Fibroblast of gingiva (primary cell): ENCODE results near the gene RAG2.

ENCODE experiments used
- DNase-seq: peaks from one replicate; pipeline ENCODE4 v3.0.0-alpha.2; 2011; ENCODE audit warnings: low read depth

Gene RAG2

DNA sequence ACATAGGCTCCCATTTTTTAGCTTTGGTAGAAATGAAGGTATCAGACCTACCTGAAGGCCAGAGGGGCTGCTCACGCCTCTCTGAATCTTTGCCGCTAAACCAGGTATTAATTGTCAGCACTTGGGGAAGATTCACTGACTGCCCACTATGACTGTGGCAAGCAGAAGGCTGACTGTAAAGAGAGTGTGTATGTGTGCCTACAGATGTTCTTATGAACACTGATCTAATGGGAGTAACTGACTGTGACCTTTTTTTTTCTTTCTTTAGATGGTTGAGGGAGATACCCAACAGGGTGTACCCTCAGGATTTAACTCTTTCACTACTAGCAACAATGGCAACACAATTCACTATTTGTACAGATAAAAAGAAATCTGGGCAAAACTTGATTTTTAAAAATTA lies at the start of gene RAG2:
RAG2 (minus strand) TSS at position 186 of the 400 bp plus-strand sequence. CDS start 4,068 bp downstream, outside the sequence.
- no peak for DNase-seq

DNA sequence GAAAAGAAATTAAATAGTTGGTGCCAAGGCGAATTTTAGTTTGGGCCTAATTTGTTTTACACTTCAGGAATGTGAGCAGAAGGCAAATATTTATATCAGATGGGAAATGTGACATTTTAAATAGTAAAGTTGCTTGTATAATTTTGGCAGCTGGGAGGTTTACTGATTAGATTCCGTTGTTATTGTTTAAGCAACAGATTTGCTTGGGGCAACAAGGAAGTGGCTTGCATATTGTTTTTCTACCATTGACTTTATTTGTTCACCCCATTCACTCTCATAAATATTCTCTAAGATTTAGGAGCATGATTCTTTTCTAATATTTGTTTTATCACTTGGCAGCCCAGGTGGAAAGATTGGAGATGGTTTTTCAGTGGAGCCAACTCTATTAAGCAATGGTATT lies 40.5 kb upstream of the RAG2 start:
- no peak for DNase-seq

DNA sequence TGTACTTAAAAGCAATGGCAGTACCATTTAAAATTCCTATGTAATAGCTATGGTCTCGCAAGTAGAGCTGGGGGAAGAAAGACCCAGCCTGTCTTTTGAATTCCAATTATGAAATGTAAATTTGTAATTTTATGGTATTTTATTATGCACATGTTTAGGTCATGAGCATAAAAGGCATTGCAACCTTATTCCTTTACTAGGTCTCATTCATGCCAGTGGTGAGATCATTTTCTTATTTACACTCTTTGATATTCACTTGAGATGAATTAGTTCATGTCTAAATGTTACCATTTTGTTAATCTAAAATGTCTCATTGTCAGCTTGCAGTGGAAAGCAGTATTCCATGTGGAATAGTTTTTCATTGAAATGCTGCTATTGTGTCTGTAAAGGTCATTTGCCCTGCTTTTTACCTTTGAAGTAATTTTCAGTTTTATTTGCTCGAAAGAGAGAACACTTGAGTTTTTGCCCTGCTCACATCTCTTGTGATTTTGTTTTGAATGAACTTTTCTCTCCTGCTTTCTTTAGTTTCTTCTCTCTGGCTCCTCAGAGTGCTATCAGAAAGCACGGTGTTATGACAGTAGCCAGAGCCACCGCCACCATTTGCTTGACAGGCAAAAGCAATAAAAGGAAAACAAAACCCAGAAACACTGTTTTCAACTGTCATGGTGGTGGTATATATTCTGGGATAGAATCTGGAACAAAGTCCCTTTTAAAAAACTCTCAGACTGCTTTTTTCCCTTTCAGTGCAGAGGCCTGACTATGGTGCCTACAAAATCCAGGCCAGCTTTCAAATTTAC lies 37.2 kb upstream of the RAG2 start:
- no peak for DNase-seq

DNA sequence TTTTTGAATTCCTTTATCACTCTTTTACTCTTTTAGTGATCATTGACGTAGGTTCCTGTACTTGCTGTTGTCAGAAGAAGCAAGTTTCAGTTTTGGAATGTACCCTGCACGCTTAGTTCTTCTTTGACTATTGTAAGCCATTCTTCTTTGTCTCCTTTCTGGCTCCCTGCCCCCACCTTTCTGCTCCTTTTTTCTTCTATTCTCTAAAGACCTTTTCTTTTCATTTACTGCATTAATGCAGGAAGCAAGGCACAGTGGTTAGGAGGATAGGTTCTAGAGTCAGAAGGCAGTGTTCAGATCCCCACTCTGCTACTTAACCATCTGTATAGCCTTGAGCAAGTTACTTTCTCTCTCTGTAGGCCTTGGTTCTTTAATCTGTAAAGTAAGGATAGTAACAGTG lies 33.7 kb upstream of the RAG2 start:
- DNase-seq = no peak

DNA sequence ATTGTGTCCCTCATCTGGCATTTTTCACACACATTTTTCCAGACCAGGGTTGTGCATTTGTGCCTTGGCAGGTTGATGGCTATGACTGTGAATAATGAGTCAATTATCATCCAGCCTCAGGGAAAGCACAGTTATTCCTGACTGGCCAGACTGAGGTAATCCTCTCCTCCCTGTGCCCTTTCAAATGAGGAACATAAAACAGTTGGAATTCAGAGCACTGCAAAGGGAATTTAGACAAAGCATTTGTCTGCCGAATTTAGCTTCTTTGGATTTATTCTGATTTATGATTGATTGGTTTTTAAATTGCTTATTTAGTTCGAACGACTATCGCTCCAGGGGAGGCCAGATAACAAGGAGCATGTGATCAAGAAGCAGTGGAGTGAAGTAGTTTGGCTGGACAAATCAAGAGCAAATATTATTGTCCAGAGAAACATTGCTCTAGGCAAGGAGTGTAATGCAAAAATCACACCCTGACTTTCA lies 30.8 kb upstream of the RAG2 start:
- DNase-seq = no peak

DNA sequence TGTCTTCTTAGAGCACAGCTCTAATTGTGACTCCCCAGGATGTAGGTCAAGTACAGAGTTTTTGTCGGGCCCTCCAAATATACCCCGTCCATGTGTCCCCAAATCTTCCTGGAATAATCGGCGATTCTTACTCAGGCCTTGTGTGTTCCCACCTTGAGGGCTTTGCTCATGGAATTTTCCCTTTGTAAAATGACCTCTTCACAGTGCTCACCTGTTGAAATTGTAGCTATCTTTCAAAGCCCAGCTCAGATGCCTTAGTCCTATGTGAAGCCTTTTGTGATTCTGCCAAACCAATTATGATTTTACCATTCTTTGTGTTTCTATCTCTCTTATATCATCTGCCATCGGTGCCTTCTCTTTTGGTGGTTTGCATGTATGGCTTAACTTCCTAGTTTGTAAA lies 30.1 kb upstream of the RAG2 start:
- DNase-seq = no peak

DNA sequence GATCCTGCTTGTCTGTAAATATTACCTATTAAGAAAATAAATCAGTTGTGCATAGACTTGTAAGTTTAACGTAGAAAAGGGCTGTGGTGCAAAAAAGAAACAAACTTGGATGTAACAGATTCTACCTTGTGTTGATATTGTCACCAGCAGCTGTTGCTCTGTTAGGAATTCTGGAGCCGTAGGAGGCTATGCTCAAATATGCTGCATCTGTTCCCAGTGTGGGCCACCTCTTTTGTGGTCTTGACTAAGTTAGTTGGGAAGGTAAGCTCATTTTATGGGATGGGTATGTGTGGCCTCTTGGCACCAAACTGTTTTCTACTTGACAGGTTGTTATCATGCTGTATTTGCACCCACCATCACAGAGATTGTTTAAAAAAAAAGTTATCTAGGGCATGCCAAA lies 29.4 kb upstream of the RAG2 start:
- DNase-seq = no peak

DNA sequence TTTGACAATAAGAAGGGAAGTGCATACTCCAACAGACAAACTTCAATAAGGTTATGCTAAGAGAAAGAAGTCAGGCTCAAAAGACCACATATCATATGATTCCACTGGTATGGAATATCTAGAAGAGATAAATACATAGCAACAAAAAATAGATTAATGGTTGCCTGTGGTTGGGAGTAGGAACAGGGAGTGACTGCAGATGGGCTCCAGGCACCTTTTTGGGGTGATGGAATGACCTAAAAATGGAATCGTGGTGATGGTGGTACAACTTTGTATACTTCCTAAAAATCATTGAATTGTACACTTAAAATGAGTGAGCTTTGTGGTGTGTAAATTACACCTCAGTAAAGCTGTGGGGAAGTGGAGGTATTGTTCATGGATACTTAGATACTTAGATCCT lies 29.0 kb upstream of the RAG2 start:
- DNase-seq = no peak

DNA sequence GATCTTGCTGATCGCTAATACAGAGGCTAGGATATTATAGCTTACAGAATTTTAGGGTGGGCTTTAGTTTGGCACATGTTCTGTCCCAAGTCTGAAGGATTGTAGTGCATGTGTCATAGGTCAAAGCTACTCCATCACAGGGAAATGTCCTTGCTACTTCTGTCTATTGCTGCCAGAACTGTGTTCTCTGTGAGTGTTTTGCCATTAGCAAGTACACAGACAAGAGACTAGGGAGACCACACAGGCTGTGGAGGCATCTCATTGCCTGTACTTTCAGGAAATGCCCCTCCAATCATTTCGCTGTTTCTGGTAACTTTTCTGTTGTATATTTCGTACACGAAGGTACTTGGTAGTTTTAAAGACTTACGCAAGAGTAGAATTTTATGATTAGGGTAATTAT lies 25.5 kb upstream of the RAG2 start:
- no peak for DNase-seq

DNA sequence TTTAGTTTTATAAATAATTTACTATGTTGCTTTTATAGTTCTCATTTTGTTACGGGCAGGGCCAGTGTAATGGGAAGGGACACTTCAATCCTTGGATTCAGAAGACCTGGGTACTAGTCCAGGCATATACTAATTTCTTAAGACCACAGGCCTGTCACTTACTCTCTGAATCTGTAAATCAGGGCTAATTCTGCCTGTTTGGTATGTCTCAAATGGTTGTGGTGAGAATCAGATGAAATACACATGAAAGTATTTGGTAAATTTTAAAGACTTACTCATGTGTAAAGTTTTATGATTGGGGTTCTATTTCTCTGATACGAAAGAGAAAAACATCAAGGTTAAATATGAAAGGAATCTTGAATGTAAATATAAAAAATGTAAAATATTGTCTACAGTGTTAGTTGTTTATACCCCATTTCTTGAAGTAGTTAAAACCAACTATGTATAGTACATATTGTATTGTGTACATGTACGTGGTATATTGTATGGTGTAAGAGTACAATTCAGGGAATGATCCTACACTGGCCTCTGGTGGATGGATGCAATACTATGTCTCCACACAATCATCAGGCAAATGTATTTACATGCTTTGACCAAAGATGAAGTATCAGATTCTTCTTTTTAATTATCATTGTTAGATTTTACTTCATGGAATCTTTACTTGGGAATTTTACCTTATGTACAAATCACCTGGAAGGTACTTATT lies 24.5 kb upstream of the RAG2 start:
- peak; percentile 14 for DNase-seq

DNA sequence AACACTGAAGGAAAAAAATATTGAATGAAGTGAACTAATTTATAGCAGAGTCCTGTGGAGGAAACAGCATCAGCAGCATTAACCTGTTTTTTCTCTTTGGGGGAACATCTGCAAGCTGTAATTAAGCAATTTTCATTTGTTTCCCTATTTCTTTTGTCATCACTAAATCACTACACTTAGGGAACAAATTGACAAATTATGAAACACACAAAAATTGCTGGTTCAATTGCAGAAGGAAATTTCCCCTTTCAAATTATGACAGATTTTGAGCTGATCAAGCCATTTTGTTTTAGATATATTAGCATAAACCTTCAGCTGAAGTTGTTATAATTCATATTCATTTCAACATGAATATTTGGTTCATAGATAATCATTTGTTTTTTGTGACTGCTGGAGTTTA lies 22.2 kb upstream of the RAG2 start:
- no peak for DNase-seq

DNA sequence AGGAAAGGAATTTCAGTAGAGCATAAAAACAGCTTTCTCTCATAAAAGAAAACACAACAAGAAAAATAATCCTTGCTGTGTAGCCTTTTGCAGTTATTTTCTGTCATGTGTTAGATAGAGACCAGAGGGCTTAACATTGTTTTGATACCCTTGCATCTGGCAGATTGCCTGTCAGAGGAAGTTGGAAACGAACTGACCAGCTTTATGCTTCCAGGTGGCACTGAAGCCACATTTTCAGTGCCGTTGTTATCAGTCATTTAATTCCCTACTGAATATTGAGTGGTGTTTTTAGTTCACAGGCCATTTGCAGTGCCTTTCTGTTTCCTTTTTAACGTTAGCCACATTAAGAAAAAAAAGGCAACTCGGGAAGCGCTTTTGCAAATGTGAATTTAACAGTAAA lies 21.5 kb upstream of the RAG2 start:
- no peak for DNase-seq

DNA sequence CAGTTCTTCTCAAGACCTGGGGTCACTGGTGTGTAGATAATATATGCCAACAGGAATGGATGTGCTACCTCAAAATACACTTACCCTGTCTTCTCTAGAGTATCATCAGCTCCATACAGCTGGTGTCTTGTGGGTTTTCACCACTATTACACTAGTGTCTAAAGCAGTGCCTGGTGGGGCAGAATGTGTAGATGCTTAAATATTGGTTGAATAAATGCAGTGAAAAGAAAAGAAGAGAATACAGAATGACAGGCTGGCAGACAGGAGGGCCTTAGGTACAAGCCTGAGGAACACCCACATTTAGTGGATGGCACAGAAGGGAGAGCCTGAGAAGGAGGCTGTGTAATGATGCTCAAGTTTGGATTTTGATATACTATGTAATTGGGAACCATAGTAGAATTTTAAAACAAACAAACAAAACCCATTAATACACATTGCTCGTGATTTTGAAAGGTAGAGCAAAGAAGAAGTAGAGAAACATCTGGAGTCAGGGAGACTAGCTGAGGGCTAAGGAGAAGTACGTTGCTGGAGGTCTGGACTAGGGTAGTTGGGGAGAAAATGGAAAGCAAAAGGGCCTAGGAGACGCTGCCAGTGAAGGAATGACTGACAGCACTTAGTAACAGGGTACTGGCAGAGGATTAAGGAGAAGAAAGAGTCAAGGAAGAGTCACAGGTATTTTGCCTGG lies 20.5 kb upstream of the RAG2 start:
- DNase-seq = no peak

DNA sequence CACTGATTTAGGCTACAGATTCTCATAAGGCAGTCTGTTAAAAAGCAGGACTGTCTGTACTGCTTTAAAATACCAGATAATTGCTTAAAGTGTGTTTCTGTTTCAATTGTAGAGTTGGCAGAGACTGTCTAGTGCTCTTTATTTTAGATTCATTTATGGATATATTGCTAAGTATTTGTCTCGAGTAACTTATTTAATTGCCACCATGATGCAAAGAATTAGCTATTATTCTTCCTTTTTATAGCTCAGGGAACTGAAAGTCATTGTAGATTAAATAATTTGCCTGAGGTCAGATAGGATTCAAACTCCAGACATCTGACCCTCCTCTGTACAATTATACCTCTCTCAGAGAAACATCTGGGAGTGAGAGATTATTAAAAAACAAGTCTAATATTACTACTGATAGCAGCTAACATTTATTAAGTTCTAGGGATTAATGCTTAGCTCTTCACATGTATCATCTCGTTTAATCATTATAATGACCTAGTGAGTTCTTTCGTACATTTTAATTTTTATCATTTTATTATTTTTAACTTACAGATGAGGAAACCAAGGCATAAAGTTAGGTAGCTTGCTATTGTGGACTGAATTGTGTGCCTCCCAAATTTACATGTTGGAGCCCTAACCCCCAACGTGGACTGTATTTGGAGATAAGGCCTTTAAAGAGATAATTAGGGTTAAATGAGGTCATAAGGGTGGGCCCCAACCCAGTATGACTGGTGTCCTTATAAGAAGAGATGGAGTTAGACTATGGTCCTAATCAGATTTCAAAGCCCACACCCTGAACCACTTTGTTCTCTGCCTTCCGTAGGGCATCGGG lies 19.7 kb upstream of the RAG2 start:
- DNase-seq = no peak

DNA sequence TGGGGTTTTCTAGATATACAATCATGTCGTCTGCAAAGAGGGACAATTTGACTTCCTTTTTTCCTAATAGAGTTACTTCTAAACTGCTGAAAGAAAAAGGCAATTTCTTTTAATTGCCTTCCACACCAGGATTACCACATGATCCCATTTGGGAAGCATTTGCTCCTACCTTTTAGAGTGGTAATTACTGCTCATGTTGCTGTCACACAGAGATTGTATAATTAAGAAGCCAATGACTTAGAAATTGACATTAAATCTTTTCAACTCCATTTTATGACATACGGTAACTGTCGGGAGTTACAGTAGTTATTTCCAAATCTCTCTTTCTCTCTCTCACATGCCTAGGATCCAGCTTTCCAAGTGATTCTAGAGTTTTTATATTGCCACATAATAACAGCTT lies 17.8 kb upstream of the RAG2 start:
- DNase-seq = no peak

DNA sequence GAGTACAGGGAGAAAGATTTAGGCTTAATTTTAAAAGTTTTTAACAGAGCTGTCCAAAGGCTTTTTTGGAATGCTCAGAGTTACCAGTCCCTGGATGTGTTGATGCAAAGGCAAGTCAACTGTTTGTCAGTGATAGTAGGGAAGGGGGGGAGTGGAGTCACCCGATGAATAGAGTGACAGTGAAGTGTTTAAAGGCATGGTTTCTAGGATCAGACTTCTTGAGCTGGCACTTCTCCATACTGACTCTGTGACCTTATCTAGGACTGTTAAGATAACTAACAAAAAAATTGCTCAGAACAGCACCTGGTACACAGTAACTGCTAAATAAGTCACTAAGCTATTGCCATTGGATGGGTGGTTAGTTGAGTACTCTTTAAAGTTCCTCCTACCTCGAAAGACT lies 11.3 kb upstream of the RAG2 start:
- DNase-seq = no peak

DNA sequence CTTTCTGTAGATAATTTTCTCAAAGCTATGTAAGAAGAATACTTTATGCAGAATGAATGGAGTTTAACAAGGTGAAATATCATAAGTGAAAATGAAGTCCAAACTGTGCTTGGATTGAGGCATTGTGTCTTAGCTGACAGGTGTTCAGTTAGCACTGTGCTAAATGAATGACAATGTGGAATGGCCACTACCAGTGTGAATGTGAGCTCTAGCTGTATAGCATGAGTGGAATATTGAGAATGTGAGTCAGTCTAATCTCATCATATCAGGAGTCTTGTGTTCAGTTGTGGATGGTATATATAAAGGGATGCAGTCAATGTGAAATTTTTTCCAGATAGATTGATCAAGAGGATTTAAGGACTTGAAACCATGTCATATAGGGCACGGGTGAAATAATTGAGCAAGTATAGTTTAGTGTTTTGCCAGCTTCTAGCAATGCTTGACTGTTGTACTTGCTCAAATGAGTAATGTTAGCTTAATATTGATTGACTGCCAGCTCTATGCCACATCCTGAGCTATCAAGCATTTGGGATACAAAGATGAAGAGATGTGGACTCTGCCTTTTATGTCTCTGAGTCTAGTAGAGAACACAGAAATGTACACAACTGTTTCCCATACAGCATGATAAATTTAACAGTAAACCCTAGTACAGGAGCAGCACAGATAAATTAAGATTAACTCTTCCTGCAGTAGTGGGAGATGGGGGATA lies 10.6 kb upstream of the RAG2 start:
- DNase-seq = no peak

DNA sequence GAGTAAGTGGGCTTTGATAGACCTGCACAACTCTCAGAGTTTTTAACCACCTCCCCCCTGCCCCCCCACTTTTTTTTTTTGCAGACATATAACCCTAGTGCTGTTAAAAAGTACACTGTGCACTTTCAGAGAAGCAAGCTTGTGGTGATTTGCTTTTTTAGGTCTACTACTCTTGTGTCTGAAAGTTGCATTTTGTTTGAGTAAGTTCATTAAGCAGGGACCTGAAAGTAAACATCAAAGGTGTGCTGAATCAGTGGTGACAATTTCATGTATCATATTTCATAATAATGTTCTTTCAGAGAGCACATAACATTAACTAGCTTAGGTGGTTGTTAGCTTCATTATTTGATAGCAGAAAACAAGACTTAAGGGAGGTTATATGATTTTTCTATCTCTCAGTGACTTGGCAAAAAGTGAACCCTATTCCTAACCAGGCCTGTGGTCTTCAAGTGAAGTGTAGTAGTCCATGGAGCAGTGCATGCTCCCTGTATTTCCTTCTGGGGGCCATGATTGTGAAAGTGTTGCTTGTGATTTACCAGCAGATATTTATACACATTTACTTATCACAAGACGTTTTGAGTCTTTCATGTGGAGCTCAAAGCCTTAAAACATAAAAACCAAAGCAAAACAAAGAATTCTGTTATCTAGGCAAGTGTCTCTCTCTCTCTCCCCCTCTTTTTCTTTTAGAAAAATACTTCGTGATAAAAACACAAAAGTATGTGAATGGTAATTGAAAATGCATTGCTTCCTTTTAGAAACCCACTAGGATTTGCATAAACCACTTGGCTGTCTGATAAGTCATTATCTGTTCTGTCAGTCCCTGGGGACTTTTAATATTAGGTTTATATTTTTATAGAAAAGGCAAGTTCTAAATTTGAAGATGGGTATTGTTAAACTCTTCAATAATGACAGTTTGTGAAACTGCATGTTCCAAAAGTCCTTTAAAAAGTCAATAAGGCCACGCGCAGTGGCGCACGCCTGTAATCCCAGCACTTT lies 7.5 kb upstream of the RAG2 start:
- no peak for DNase-seq

DNA sequence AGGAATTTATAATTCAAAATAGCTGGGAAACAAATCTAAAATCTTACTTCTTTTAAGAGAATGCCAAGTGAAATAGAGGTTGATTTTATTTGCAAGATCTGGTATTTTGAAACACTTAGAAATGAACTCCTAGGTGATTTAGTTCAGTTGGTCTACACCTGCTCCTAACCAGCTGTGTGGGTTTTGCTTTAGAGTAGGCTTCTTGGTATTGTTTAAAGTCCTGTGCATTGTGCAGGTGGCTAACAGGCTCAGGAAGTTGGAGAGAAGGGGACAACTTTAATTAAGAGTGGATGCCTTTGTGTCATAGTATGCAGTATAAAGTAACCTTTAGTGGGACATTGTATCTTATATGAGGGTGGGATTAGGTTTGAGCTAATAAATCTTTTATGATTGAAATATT lies 4.1 kb upstream of the RAG2 start:
- DNase-seq = no peak

DNA sequence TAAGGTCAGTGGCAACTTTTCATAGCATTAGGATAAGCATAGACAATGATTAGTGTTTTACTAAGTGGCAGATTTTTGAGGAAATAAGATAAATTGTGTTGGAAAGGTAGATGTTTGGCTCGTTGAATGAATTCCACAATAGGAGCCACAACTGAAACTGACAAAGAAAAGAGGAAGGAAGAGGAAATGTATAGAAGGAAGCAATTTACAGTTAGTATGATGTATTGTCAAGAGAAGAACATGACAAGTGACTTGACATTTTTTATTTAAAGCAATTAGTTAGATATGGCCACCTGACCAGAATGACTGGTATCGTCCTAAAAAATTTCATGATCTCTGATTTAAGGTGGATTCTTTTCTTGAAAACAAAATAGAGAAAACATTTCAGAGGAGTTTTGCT lies 3.1 kb upstream of the RAG2 start:
- DNase-seq = no peak
